SHP77 treated with DMSO at 0.1 percent for 48 hours (cell line): ENCODE measurements around the gene AP4M1.

Experiments used
- DNase-seq: peaks from one replicate; lab custom pipeline; 2025; lab: John Stamatoyannopoulos, UW

AP4M1 gene

GRCh38 chr7:100087055-100087750, 14.2 kb upstream of the AP4M1 start:
- no peak for DNase-seq

- no peak for DNase-seq
Measured at GRCh38 chr7:100088095-100088620, 13.3 kb upstream of the AP4M1 start.

DNA sequence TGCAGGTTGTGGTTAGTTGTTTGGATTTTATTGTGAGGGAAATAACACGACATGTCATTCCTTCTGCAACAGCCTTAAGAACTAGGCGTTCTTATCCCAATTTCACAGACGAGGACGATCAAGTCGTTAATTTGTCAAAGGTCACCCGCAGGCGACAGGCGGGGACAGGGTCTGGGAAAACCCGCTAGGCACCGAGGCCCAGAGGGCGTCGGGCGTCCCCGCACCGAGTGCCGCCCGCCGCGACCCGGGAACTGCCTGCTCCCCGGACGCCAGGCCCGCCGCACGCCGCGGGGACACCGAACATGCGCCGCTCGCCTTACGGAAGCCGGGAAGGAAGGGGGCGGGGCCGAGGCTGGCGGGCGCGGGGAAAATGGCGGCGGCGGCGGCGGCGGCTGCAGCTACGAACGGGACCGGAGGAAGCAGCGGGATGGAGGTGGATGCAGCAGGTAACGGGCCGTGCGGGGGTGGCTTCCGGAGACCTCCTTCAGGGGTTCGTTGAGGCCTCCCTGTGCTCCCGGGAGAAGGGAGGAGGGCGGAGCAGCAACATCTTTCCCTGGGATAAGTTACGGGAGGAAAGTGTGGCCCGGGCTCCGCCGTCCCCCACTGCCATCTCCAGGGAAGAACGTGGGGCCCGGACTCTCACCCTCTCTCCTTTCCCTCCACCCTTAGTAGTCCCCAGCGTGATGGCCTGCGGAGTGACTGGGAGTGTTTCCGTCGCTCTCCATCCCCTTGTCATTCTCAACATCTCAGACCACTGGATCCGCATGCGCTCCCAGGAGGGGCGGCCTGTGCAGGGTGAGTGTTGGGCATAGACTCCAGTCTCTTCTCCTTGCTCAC, 12.6 kb upstream of the AP4M1 start, which contains the start of gene COPS6:
COPS6 (plus strand) TSS at position 349 of the 837 bp plus-strand sequence; CDS start at position 371, 22 bp downstream.
- DNase-seq = no peak

- DNase-seq = no peak
Measured at GRCh38 chr7:100089458-100090196, 11.8 kb upstream of the AP4M1 start.

- no peak for DNase-seq
Measured at GRCh38 chr7:100090527-100091410, 10.7 kb upstream of the AP4M1 start.

DNA sequence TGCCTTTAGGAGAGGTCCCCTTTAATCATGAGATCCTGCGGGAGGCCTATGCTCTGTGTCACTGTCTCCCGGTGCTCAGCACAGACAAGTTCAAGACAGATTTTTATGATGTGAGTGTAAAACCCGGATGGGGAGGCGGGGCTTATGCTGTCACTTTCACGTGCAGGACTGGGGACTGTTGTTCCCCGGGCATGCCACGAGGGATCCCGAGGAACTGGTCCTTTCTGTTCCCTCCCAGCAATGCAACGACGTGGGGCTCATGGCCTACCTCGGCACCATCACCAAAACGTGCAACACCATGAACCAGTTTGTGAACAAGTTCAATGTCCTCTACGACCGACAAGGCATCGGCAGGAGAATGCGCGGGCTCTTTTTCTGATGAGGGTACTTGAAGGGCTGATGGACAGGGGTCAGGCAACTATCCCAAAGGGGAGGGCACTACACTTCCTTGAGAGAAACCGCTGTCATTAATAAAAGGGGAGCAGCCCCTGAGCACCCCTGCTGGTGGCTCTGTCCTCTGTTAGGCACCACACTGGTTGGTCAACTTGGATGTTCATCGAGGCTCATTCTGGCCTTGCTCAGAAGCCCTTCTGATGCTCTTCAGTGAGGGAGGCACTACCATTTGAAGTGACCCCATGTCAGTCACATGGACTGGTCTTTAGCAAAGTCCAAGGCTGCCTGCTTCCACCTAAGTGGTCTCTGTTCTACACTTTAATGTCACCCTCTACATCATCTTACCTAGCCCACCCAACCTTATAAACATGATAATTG, 9.8 kb upstream of the AP4M1 start:
- DNase-seq = no peak

GRCh38 chr7:100093054-100093453, 8.4 kb upstream of the AP4M1 start:
- DNase-seq = no peak

DNA sequence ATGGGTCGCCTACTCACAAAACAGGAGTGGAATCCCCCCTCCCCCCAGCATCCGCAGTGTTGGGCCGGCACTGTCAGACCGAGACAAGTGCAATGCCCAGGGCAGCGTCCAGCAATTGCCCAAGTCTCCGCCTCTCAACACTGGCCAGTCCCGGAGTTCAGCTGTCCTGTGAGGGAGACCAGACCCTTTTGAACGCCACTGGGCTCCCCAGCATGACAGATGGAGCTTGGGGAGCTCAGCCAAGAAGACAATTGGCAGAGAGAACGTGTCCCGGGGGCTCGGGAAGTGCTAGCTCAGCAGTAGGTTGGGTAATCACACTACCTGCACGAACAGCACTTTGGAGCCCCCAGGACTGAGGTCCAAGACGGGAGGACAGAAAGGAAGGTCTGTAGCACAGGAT, 7.9 kb upstream of the AP4M1 start:
- DNase-seq = no peak

DNA sequence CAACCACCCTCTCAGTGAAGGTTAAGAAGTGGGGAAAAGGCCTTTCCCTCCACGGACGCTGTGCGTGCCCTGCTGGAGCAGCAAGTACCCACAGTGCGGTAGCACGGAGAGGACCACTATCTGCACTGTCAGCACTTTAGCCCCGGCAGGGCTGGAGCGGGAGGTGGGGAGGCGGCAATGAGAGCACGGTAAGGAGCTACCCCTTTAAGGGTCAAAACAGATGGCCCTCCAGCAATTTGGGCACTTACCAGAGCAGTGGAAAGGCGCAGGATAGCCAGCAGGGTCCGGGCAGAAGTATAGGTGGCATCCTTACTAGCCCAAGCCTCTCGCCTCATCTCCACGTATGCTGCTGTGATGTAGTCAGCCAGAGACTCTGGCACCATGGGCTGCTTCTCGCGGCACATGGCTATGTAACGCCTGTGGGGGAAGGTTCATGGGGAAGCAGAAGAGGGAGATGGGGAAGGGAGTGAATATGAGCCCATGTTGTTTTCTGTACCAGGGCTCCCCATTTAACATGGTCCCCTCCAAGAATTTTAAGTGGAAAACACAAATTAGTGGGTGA, 7.4 kb upstream of the AP4M1 start:
- DNase-seq = no peak

- no peak for DNase-seq
Measured at GRCh38 chr7:100095289-100095688, 6.2 kb upstream of the AP4M1 start.

GRCh38 chr7:100095704-100096103, 5.7 kb upstream of the AP4M1 start:
- DNase-seq = no peak

- no peak for DNase-seq
Measured at GRCh38 chr7:100098913-100099312, 2.5 kb upstream of the AP4M1 start.

DNA sequence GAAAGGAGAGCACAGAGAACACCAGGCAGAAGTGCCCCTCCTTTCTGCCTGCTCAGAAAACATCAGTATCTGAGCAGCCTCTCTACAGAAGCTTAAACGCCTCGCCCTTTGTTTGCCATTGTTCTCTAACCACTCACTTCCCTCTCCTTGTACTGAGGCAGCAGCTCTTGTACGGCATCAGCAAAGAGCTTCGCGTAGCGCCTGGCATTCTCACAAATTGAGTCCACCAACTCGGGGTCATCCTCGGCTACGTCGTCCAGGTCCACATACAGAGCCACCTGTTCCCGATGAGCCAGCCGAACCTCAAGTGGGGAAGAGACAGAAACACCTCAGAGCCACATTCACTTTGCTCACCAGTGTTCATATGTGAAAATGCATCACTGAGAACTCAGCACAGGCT, 2.0 kb upstream of the AP4M1 start:
- DNase-seq = no peak

- DNase-seq = peak; percentile 71
Measured at GRCh38 chr7:100100420-100101015, 925 bp upstream of the AP4M1 start.

- DNase-seq = no peak
Measured at GRCh38 chr7:100102950-100103840, 1.8 kb downstream of the AP4M1 start.

- no peak for DNase-seq
Measured at GRCh38 chr7:100105534-100105933, 4.1 kb downstream of the AP4M1 start.

GRCh38 chr7:100106633-100107032, 5.2 kb downstream of the AP4M1 start:
- DNase-seq = no peak

- DNase-seq = no peak
Measured at GRCh38 chr7:100107125-100107737, 5.8 kb downstream of the AP4M1 start.
